Measurements from ENCODE around the gene KANSL3. TPM values are rescaled to one million over a fixed set of nuclear protein-coding genes. Genes with fewer than 3 reads are reported as not detected.

Gene KANSL3
- total and polyA plus RNA-seq, 9 of the 15 experiments (the other 6 are each of a cell fraction or from before 2014, with no cell fraction given): 11.3 to 43.7 (median 27.9) TPM

DNA sequence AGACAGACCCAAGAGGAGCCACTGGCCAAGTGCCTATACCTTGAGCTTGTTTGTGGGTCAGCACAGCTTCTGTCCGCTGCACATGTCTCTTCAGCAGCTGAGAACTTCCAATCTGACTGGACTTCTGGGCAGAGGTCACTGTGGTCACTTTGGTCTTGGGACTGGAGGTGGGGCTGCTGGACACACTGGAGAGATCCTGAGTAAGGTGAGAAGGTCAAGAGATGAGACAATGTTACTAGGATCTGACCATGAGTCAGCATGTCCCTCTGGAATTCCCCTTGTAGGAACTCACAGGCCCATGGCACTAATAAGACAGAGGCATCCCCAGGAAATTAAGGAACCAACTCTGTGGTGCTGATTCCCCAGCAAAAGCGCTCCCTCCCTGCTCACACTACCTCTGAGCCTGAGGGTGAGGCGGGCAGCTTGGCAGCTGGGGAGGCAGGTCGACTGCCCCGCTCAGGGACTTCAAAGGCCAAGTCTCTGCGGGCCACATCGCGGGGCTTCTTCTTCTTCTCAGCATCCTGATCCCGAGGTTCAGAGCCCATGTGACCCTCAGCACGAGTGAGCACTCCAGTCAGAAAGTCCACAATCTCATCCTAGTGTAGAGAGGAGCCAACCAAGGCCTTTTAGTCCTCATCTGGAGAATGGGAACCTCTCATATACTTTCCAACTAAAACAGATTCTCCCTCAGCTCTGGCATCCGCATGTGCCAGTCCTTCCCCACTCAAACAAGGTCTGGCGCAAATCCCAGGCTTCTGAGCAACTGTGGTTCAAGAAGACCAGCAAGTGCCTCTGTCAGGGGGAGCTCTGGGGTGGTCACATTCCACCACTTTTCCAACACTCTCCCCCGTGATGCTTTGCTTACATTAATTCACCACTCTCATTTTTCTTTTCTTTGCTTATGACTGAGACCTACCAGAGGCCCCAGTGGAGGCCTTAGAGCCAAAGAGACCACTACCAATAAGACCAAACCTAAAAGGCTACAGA is 29.4 kb downstream of the KANSL3 start (continued):
- TF ChIP-seq, protein P1, sequence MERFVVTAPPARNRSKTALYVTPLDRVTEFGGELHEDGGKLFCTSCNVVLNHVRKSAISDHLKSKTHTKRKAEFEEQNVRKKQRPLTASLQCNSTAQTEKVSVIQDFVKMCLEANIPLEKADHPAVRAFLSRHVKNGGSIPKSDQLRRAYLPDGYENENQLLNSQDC (CRISPR knock-in tag; IDR thresholded peaks at IDR 0.05): no peak
- TF ChIP-seq PCBP2 (IDR thresholded peaks at IDR 0.05; ENCODE audit: low read depth, low read length, poor library complexity, severe bottlenecking): no peak
- no peak for TF ChIP-seq KDM4B (IDR thresholded peaks at IDR 0.05; ENCODE audit: borderline replicate concordance in 2 of 2, low read depth in 1 of 2)
- no peak for TF ChIP-seq GATAD2B (IDR thresholded peaks at IDR 0.05; ENCODE audit: borderline replicate concordance)
- no peak for TF ChIP-seq XRCC4 (IDR thresholded peaks at IDR 0.05; ENCODE audit: extremely low read depth, insufficient read depth, insufficient read length)
- no peak for TF ChIP-seq RFX5 (IDR thresholded peaks at IDR 0.05; ENCODE audit: low read depth, low read length)
- TF ChIP-seq, protein P2, sequence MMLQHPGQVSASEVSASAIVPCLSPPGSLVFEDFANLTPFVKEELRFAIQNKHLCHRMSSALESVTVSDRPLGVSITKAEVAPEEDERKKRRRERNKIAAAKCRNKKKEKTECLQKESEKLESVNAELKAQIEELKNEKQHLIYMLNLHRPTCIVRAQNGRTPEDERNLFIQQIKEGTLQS (IDR thresholded peaks at IDR 0.05): peak; percentile 41; the same call in 1 of the 2 replicates
- TF ChIP-seq, protein P2 (CRISPR knock-in tag; conservative IDR thresholded peaks at IDR 0.05): no peak
- TF ChIP-seq NR2C1 (IDR thresholded peaks at IDR 0.05): no peak
- 0 out of 2 replicates have a peak, but pooled peaks have one; percentile 21 for TF ChIP-seq NR2C1 (tag; IDR thresholded peaks at IDR 0.05)
- no peak for TF ChIP-seq TAL1 (IDR thresholded peaks at IDR 0.05)
- no peak for TF ChIP-seq CBX1 (IDR thresholded peaks at IDR 0.05; ENCODE audit: low read depth)
- no peak for TF ChIP-seq NBN (IDR thresholded peaks at IDR 0.05; ENCODE audit: low read depth)
- TF ChIP-seq MAFK (IDR thresholded peaks at IDR 0.05; ENCODE audit: low read length): peak; percentile 47; the same call in 1 of the 2 replicates
- TF ChIP-seq CREB1 (IDR thresholded peaks at IDR 0.05): no peak
- no peak for TF ChIP-seq CREB1 (CRISPR knock-in tag; IDR thresholded peaks at IDR 0.05)
- TF ChIP-seq, protein P3, sequence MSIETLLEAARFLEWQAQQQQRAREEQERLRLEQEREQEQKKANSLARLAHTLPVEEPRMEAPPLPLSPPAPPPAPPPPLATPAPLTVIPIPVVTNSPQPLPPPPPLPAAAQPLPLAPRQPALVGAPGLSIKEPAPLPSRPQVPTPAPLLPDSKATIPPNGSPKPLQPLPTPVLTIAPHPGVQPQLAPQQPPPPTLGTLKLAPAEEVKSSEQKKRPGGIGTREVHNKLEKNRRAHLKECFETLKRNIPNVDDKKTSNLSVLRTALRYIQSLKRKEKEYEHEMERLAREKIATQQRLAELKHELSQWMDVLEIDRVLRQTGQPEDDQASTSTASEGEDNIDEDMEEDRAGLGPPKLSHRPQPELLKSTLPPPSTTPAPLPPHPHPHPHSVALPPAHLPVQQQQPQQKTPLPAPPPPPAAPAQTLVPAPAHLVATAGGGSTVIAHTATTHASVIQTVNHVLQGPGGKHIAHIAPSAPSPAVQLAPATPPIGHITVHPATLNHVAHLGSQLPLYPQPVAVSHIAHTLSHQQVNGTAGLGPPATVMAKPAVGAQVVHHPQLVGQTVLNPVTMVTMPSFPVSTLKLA (conservative IDR thresholded peaks at IDR 0.05): no peak

Measured in K562 (cell line).